HG02642 (cell line): ENCODE measurements around the gene MAML2.
A peak's percentile ranks its signal among the peaks of the same experiment; 100 is the strongest.

Experiments used
- ATAC-seq: cut with Tn5 transposase; IDR thresholded peaks from one replicate; pipeline ENCODE4 v1.9.1; 2021; ENCODE audit warnings: mild to moderate bottlenecking; ENCODE audit not compliant: unreplicated experiment, poor library complexity

Gene MAML2

GRCh38 chr11:96173422-96173821, 169.6 kb downstream of the MAML2 start:
- ATAC-seq = no peak

DNA sequence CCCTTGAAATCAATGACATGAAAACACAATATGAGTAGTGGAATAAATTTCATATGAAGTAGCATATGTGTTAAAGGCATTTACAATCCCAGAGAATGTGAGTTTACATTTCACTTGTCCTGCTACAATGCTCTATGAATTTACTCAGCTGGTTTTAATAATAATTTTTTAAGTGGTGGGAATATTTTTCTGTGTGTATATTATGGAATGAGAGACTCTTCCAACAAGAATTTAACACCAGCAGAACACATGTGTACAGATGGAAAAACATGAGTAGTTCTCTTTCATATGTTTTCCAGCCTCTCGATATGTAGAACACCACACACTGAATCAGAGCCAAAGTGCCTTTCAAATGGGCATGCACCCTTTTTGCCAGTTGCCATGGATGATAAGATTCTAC, 170.4 kb downstream of the MAML2 start:
- ATAC-seq = no peak

GRCh38 chr11:96169250-96169649, 173.7 kb downstream of the MAML2 start:
- ATAC-seq = no peak

GRCh38 chr11:96168623-96169022, 174.4 kb downstream of the MAML2 start:
- no peak for ATAC-seq

DNA sequence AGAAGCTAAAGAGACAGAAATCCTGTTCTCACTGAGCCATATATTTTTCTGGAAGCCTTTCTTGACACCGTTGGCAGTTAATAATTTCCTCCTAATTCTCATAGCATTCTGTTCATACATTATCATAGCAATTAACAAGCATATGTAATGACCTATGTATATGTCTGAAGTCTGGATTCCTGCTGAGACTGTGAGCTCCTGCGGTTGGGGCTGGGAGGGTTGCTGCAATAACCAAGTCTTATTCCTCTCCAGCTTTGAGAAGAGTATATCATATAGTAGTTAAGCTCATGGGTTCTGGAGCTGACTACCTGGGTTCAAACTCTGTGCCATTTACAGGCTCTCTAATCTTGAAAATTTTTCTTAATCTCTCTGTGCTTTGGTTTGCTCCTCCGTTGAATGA, 175.2 kb downstream of the MAML2 start:
- no peak for ATAC-seq

DNA sequence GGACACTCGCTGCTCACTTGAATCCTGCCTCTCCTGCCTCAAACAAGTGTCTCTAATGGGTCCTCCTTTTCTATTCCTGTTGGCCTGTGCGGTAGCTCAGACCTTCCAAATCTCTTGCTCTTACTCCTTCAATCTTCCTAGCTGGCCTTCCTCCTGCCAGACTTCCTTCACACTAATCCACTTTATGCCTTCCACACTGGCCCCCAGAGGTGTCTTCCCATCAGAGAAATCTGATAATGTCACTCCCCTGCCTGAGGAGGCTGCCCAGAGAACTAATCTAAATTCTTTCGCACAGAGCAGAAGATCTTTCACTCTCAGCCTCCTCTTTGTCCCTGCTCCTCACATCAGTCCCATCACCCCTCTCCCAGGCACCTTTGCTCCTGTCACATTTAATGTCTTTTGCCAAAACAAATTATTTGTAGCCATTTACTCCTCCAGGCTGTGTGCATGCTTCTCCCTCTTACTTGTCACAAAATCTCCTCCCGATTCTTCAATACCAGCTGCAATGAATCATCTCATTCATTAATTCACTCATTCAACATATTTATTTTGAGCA, 175.7 kb downstream of the MAML2 start:
- ATAC-seq = no peak

- no peak for ATAC-seq
These were observed 180.0 kb downstream of the MAML2 start for GRCh38 chr11:96162816-96163499.

DNA sequence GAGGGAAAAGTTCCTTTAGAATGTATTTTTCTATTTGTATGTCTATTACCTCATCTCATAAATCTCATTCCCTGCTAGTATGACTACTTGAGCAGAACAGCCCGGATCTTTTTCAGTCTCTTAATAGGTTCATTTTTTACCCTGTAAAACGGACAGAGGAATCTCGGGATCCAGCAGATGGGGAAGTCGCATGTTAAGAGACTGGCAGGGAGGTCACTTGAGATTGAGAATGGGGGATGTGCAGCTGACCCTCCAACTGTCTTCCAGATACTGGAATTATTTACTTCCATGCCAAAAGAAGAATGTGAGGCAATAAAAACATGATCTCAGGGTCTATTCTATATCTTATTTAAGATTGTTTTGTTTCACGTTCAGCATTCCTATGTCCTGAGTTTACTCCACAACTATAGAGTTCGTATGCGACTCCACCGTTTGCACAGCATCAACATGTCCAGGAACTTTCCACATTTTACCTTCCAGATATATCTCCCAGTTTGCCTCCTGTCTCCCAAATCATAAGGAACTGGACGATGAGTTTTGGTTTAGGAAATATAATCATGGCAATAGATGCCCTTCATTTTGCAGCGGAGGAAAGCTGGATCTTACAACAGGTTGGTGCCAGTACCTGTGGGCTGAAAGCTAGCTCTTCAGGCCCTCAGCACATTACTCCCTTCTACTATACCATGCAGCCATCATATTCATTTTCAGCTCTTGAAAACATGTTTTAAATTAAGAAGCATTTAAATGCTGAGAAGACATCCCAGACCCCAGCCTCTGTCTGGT, 181.5 kb downstream of the MAML2 start:
- ATAC-seq = no peak

GRCh38 chr11:96160732-96161306, 182.2 kb downstream of the MAML2 start:
- no peak for ATAC-seq

- no peak for ATAC-seq
These were observed 183.0 kb downstream of the MAML2 start for GRCh38 chr11:96159968-96160367.

GRCh38 chr11:96158126-96158525, 184.9 kb downstream of the MAML2 start:
- ATAC-seq = no peak

- no peak for ATAC-seq
These were observed 185.5 kb downstream of the MAML2 start for GRCh38 chr11:96157517-96157873.

DNA sequence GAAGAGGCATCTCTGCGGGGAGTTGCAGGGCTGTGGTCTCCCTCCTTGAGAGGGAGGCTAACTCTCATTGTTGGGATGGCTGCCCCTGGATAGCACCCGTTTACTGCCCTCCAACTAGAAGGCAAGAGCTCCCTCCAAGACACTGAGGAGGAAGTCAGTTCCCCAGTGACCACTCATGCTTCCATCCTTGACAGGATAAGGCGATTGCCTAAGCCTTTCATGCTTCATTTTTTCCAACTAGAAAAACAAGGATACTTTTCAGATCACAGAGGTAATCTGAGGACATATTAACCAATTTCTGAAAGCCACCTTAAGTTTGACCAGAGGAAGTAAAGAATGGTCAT, 186.6 kb downstream of the MAML2 start:
- ATAC-seq = no peak

DNA sequence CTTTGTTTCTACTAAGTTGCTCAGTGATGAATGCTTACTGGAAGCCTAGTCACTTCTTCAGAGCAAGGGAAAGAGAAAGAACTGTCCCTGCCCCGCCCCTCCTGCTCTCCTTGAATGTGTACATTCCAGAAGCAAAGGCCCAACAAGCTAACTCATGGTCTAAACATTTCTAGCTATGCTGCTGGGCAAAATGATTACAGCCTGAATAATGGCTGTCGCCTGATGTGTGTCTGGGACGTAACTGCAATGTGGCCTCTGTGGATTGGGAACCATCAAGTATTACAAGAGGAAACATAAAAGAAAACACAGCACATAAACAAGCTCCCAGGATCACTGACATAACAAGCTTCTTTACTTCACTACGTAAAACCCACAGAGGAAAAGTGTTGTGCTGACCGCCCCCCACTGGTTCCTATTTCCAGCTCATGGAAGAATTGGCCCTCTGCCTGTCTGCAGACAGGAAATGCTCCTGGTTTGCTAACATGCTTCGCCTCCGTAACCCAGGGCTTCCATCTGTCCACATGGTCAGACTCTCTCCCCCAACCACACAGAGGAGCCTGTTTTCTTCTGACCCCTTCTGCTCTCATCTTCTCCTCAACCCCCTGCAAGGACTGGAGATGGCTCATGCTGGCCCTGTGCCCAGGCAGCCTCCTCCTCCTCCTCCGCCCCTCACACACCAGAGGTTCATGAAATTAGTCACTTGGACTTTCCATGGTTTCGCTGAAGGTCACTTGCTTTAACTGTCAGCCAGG, 187.2 kb downstream of the MAML2 start:
- ATAC-seq = peak; percentile 78

DNA sequence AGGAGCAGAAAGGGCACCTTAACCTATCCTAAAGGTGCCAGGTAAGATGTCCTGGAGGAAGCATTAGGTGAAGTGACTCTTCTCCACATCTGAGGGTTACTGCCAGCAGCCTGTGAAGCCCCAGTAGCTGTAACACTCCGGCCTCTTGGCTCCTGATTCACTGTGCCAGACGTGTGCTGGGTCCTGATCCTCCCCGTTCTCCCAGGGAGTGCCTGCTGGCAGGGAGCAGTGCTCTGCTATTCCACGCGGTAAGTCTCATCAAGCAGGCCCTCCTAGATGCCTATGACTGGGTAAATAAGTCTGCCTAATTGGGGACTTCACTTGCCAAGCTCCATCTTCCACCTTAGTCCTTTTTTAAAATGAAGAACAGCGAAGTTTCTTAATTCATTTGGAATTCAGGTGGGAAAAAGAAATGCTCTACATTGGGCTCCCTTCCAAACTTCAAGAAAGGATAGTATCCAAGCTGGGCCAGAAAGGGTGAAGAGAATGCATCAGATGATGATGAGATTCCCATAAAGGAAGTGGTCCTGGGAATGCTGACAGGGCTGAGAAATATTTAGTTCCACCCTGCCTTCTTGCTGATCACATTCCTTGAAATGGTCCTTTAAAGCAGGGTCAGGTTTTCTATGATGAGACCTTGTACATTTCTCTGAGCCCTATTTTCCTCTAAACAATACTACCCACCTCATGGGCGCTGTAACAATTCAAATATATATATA, 188.0 kb downstream of the MAML2 start:
- ATAC-seq = no peak

DNA sequence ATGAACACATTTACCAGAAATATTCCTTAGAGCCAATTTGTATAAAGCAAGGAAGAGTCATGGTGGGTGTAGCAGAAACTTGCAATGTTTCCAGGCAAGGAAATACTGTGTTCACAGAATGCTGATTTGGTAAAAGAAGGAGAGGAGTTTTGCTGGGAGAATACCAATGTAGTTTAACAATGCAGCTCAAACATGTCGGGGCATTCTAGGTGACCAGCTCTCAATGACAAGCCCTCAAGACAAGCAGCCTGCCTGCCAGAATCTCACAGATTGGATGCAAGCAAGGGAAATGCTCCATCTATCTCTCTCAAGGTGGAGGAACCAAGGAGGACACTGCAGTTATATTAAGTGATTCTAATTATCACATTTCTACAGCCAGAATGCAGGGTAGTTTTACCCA, 190.4 kb downstream of the MAML2 start:
- no peak for ATAC-seq

- ATAC-seq = no peak
These were observed 191.5 kb downstream of the MAML2 start for GRCh38 chr11:96151501-96151900.

DNA sequence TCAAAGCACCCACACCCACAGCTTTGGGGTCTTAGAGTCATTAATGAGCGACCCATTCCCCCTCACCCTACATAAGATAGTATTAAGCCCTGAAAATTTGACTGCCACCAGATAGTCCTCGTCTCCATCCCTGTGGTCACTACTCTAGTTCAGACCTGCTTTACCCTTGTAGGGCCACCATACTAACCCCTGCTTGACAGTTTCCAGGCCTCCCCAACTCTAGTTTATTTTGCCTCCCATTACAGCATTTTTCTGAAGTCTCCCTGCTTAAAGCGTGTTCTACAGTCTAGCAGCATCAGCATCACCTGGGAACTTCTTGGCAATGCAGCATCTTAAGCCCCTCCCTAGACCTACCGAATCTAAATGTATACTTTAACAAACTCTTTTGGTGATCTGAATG, 192.4 kb downstream of the MAML2 start:
- no peak for ATAC-seq

DNA sequence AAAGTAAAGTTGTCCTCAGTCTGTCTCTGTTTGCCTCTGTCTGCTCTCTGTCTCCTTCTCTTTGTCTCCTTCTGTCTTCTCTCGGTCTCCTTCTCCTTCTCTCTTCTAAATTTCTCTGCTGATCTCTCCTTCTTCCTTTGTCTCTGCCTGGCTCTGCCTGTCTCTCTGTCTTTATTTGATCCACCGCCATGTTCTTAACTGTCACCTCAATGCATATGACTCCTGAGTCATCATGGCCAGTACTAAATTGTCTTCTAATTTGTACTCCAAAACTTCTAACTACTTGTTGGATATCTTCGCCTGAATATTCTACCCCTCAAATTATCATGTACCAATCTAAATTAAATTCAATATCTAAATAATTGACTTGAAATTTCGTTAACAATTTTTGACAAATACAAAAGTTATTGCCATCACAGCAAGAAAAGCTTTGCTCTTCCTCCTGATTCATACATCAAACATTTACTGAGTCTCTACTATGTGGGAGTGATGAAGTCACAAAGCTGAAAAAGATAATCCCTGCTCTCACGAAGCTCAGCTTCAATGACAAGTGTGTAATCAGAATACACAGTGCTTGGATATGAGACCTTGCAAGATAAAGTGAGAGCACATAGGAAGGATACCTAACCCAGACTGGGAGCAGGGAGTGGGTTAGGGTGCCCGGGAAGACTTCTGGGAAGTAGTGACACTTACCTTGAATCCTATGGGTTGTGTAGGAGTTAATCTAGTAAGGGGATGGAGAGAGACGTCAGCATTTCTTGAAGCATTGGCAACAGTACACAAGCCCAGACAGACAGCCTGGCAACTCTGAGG, 193.0 kb downstream of the MAML2 start:
- ATAC-seq = no peak
